WTC11 (cell line): Measurements from ENCODE around the gene KDELR1. TPM values are rescaled to one million over a fixed set of nuclear protein-coding genes. Genes with fewer than 3 reads are reported as not detected.

Experiments used
- ATAC-seq: fragments of 200-7000 bp; cut with Tn5 transposase; 2 replicates; pipeline ENCODE4 v1.10.0; 2021; ENCODE audit warnings: mild to moderate bottlenecking, moderate library complexity
- CTCF ChIA-PET: fragments of 300-600 bp; sonication (Branson Sonifier 250); formaldehyde crosslinking; loops from one replicate; lab custom pipeline; 2021; ENCODE audit warnings: antibody characterized with exemption; lab: Charles Lee
- POLR2A ChIA-PET: fragments of 350-600 bp; sonication (Branson Sonifier 250); formaldehyde crosslinking; loops from one replicate; lab custom pipeline; 2021; ENCODE audit warnings: antibody characterized with exemption; lab: Charles Lee
- DNase-seq: peaks from one replicate; pipeline ENCODE4 v3.0.0; 2021; ENCODE audit warnings: low spot score
- H3K27ac Mint-ChIP-seq: 2 replicates; pipeline ENCODE4 v1.8.0; 2021; ENCODE audit warnings: mixed read lengths
- H3K27me3 Mint-ChIP-seq: 2 replicates; pipeline ENCODE4 v1.8.0; 2021; ENCODE audit warnings: low read depth, mild to moderate bottlenecking, moderate library complexity, mixed read lengths
- H3K36me3 Mint-ChIP-seq: 2 replicates; pipeline ENCODE4 v1.8.0; 2021; ENCODE audit warnings: mixed read lengths
- H3K4me1 Mint-ChIP-seq: 2 replicates; pipeline ENCODE4 v1.8.0; 2022; ENCODE audit warnings: mixed read lengths
- H3K4me3 Mint-ChIP-seq: 2 replicates; pipeline ENCODE4 v1.8.0; 2021; ENCODE audit warnings: mild to moderate bottlenecking, moderate library complexity, mixed read lengths
- H3K9me3 Mint-ChIP-seq: 2 replicates; pipeline ENCODE4 v1.8.0; 2021; ENCODE audit warnings: mixed read lengths
- ATF3 ChIP-seq: sonication (generic); formaldehyde crosslinking; conservative IDR thresholded peaks from 2 replicates; pipeline ENCODE4 v1.8.1; 2022; ENCODE audit warnings: mild to moderate bottlenecking, missing genetic modification reagents
- CREB1 ChIP-seq: sonication (generic); formaldehyde crosslinking; IDR thresholded peaks from 2 replicates; pipeline ENCODE4 v1.8.0; 2023; ENCODE audit warnings: mild to moderate bottlenecking, missing genetic modification reagents
- CREM ChIP-seq: sonication (generic); formaldehyde crosslinking; IDR thresholded peaks from 2 replicates; pipeline ENCODE4 v1.8.1; 2022; ENCODE audit warnings: mild to moderate bottlenecking, missing genetic modification reagents, moderate library complexity
- E2F4 ChIP-seq: sonication (generic); formaldehyde crosslinking; IDR thresholded peaks from 2 replicates; pipeline ENCODE4 v1.8.1; 2022; ENCODE audit warnings: low read depth, mild to moderate bottlenecking, moderate library complexity, missing genetic modification reagents, borderline replicate concordance
- FOXP1 ChIP-seq: sonication (generic); formaldehyde crosslinking; IDR thresholded peaks from 2 replicates; pipeline ENCODE4 v1.8.0; 2022; ENCODE audit warnings: missing genetic modification reagents, mild to moderate bottlenecking, moderate library complexity, borderline replicate concordance
- GABPB1 ChIP-seq: sonication (generic); formaldehyde crosslinking; IDR thresholded peaks from 2 replicates; pipeline ENCODE4 v1.8.1; 2023; ENCODE audit warnings: mild to moderate bottlenecking, missing genetic modification reagents
- GRHL2 ChIP-seq: fragments of 250-450 bp; sonication (Bioruptor Pico); IDR thresholded peaks from 2 replicates; pipeline ENCODE4 v1.8.0; 2022; ENCODE audit warnings: mild to moderate bottlenecking, moderate library complexity; ENCODE audit not compliant: insufficient replicate concordance, severe bottlenecking
- HMGA2 ChIP-seq: fragments of 250-450 bp; sonication (Bioruptor Pico); IDR thresholded peaks from 2 replicates; pipeline ENCODE4 v1.4.0; 2021; ENCODE audit warnings: mild to moderate bottlenecking, moderate library complexity
- MAX ChIP-seq: sonication (generic); formaldehyde crosslinking; IDR thresholded peaks from 2 replicates; pipeline ENCODE4 v1.8.0; 2022; ENCODE audit warnings: mild to moderate bottlenecking, missing genetic modification reagents
- MYBL2 ChIP-seq: sonication (generic); formaldehyde crosslinking; IDR thresholded peaks from 2 replicates; pipeline ENCODE4 v1.8.1; 2023; ENCODE audit warnings: mild to moderate bottlenecking, moderate library complexity, missing genetic modification reagents
- NR1H2 ChIP-seq: sonication (generic); formaldehyde crosslinking; IDR thresholded peaks from 2 replicates; pipeline ENCODE4 v1.9.0; 2021; ENCODE audit warnings: mild to moderate bottlenecking, moderate library complexity, missing genetic modification reagents
- SMAD3 ChIP-seq: sonication (generic); formaldehyde crosslinking; IDR thresholded peaks from 2 replicates; pipeline ENCODE4 v1.8.0; 2022; ENCODE audit warnings: missing genetic modification reagents, mild to moderate bottlenecking, borderline replicate concordance
- ZNF121 ChIP-seq: sonication (generic); formaldehyde crosslinking; IDR thresholded peaks from 2 replicates; pipeline ENCODE4 v1.8.0; 2023; ENCODE audit warnings: missing genetic modification reagents
- ZNF219 ChIP-seq: sonication (generic); formaldehyde crosslinking; IDR thresholded peaks from 2 replicates; pipeline ENCODE4 v1.8.0; 2023; ENCODE audit warnings: missing genetic modification reagents, mild to moderate bottlenecking, borderline replicate concordance
- ZNF232 ChIP-seq: sonication (generic); formaldehyde crosslinking; IDR thresholded peaks from 2 replicates; pipeline ENCODE4 v1.8.0; 2022; ENCODE audit warnings: mild to moderate bottlenecking, missing genetic modification reagents
- ZNF317 ChIP-seq: sonication (generic); formaldehyde crosslinking; IDR thresholded peaks from 2 replicates; pipeline ENCODE4 v1.8.1; 2023; ENCODE audit warnings: low read depth, mild to moderate bottlenecking, moderate library complexity, missing genetic modification reagents, borderline replicate concordance
- total RNA-seq: library from RNA; stranded (reverse); gene quantifications from 3 replicates; pipeline ENCODE4 v1.2.3, GENCODE V29; 2021
- TF ChIP-seq, protein P1 (sequence below): fragments of 250-450 bp; sonication (Bioruptor Pico); IDR thresholded peaks from 2 replicates; pipeline ENCODE4 v1.9.0; 2021; ENCODE audit warnings: mild to moderate bottlenecking
- TF ChIP-seq, protein P2 (sequence below): sonication (generic); formaldehyde crosslinking; IDR thresholded peaks from 2 replicates; pipeline ENCODE4 v1.8.1; 2023; ENCODE audit warnings: mild to moderate bottlenecking, missing genetic modification reagents, borderline replicate concordance
- TF ChIP-seq, protein P3 (sequence below): sonication (generic); formaldehyde crosslinking; IDR thresholded peaks from 2 replicates; pipeline ENCODE4 v1.8.1; 2023; ENCODE audit warnings: mild to moderate bottlenecking, moderate library complexity, missing genetic modification reagents

KDELR1 gene
- total RNA-seq, 1 experiment from 2014 or later = 207 TPM

GRCh38 chr19:48365602-48366001 lies 25.7 kb downstream of the KDELR1 start:
- ATAC-seq = no peak
- Mint-ChIP-seq H3K4me3 (no peak overlapping the region), H3K27ac (no peak overlapping the region), H3K9me3 (no peaks in the 10 kb centered on the region), H3K4me1 (peaks cover 9% of the 10 kb centered on the region), H3K36me3 (peaks cover 4% of the 10 kb centered on the region; the same call in 1 of the 2 replicates), H3K27me3 (peaks cover 19% of the 10 kb centered on the region)
- CTCF ChIA-PET = interaction anchor here (1.2 to 4.8 kb wide), 2 partner anchors 26 to 44 kb away, joined by 3 to 80 read pairs; partner anchors contain the start of gene KDELR1
- DNase-seq = no peak
- no peak for TF ChIP-seq CREM (CRISPR knock-in tag)
- POLR2A ChIA-PET = interaction anchor here (2.1 kb wide), 1 partner anchor 26 kb away, joined by 15 read pairs; the partner anchor contains the start of gene KDELR1

DNA sequence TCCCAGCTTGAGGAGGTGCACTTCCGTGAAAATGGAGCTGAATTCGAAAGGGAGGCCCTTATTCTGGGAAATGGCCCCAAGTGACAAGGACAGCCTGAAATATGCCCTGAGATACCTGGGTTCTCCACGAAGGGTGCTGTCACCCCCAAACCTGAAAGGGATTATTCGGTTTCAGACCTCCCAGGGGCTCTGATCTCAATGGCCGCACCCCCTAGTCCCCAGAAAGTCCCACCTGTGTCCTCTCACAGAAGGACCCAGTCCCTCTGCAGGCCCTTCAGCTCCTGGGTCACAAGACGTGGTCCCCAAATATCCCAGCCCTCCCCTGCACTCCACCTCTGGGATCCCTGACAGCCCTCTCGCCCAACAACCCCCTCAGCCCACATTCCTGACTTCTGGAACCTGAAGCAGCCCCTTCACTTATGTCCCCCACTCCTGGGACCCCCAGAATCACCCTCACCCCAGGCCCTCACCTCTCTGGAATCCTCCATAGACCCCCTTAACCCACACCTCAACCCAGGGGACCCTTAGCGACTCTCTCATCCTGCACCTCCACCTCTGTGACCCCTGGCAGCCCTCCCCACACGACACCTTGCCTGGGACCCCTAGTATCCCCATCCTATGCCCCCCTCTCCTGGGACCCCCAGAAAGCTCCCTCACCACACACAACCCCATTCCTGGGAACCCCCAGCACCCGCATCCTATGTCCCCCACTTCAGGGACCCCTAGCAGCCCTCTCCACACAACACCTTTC lies 26.6 kb downstream of the KDELR1 start:
- ATAC-seq = no peak
- Mint-ChIP-seq H3K4me3 (peak overlapping the region; percentile 63), H3K27me3 (peaks cover 18% of the 10 kb centered on the region)
- CTCF ChIA-PET = interaction anchor here (1.0 to 4.8 kb wide), 12 partner anchors 8 to 244 kb away, joined by 3 to 80 read pairs (median 10); partner anchors contain the start of gene KDELR1
- DNase-seq = no peak
- no peak for TF ChIP-seq MYBL2
- TF ChIP-seq CREB1 = no peak
- TF ChIP-seq E2F4 = no peak
- no peak for TF ChIP-seq GRHL2 (CRISPR knock-in tag)
- no peak for TF ChIP-seq ZNF232
- no peak for TF ChIP-seq ZNF219
- no peak for TF ChIP-seq HMGA2
- no peak for TF ChIP-seq ATF3 (CRISPR knock-in tag)
- TF ChIP-seq NR1H2 (CRISPR knock-in tag) = no peak
- TF ChIP-seq, protein P1, sequence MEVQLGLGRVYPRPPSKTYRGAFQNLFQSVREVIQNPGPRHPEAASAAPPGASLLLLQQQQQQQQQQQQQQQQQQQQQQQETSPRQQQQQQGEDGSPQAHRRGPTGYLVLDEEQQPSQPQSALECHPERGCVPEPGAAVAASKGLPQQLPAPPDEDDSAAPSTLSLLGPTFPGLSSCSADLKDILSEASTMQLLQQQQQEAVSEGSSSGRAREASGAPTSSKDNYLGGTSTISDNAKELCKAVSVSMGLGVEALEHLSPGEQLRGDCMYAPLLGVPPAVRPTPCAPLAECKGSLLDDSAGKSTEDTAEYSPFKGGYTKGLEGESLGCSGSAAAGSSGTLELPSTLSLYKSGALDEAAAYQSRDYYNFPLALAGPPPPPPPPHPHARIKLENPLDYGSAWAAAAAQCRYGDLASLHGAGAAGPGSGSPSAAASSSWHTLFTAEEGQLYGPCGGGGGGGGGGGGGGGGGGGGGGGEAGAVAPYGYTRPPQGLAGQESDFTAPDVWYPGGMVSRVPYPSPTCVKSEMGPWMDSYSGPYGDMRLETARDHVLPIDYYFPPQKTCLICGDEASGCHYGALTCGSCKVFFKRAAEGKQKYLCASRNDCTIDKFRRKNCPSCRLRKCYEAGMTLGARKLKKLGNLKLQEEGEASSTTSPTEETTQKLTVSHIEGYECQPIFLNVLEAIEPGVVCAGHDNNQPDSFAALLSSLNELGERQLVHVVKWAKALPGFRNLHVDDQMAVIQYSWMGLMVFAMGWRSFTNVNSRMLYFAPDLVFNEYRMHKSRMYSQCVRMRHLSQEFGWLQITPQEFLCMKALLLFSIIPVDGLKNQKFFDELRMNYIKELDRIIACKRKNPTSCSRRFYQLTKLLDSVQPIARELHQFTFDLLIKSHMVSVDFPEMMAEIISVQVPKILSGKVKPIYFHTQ (CRISPR knock-in tag) = no peak
- no peak for TF ChIP-seq SMAD3
- no peak for TF ChIP-seq ZNF121 (CRISPR knock-in tag)
- TF ChIP-seq, all 79 proteins: peak for 0
- peaks cover 9% of the 10 kb centered on the region for H3K4me1 Mint-ChIP-seq
- H3K9me3 Mint-ChIP-seq = no peaks in the 10 kb centered on the region
- peaks cover 4% of the 10 kb centered on the region; the same call in 1 of the 2 replicates for H3K36me3 Mint-ChIP-seq
- peak overlapping the region; percentile 84 for H3K27ac Mint-ChIP-seq
- POLR2A ChIA-PET = interaction anchor here (0.6 to 2.1 kb wide), 8 partner anchors 26 to 277 kb away, joined by 3 to 15 read pairs (median 6); partner anchors contain the start of genes EMP3 and KDELR1

DNA sequence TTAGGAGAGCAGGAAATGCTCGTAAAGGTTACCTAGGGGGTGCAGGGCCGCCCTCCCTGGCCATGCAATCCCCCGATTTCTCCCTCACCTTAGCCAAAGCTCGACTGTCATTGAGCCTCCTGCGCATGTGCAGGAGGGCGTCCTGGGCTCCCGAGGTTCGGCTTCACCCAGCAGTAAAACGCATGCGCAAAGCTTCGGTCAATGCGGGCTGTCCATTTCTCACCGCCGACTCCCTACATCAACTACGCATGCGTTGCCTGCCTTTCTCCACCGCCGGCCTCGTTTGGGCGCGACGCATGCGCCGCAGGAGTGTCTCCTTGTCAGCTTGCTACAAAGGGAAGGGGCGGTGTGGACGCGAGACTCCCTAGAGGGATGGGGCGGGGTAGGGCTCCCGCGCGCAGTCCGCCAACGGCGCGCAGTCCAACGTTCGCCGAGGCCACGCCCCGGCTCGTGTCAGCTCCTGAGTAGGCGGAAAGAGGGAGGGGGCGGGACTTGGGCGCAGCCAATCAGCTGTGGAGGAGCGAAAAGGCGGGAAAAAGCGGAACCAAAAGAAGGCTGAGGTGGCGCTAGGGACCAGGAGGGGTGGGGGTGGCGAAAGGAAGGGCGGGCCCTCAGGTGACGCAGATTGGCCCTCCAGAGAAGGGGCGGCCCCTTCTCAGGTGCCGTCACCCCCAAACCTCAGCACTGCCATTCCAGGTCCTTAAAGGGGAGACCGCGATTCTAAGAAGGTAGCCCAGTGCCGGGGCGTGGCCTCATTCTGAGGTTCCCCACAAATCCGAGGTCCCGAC lies 27.3 kb downstream of the KDELR1 start, which contains the start of the genes SYNGR4 and TMEM143:
Gene SYNGR4 (plus strand): TSS at position 558 of the 788 bp plus-strand sequence. CDS start 1,476 bp downstream, outside the sequence.
Gene TMEM143 (minus strand): TSS at position 131 of the 788 bp plus-strand sequence. CDS start 20 bp downstream, at position 111.
- Mint-ChIP-seq H3K36me3 (peaks cover 4% of the 10 kb centered on the region; the same call in 1 of the 2 replicates), H3K27ac (peak within 1 kb of the TSS; percentile 97), H3K27me3 (peaks cover 18% of the 10 kb centered on the region), H3K9me3 (no peaks in the 10 kb centered on the region), H3K4me1 (peaks cover 9% of the 10 kb centered on the region), H3K4me3 (peak within 1 kb of the TSS; percentile 81)
- ChIA-PET POLR2A (interaction anchor here (0.5 to 2.1 kb wide), 13 partner anchors 13 to 536 kb away, joined by 3 to 15 read pairs (median 5); partner anchors contain the start of genes EMP3, KDELR1 and NUCB1), CTCF (interaction anchor here (0.6 to 4.8 kb wide), 33 partner anchors 9 to 294 kb away, joined by 3 to 80 read pairs (median 6); partner anchors contain the start of genes GRIN2D, GRWD1 and KDELR1)
- DNase-seq = peak; percentile 99
- ATAC-seq = peak; percentile 87
- TF ChIP-seq MAX (CRISPR knock-in tag) (peak; percentile 90; the same call in 1 of the 2 replicates), FOXP1 (CRISPR knock-in tag) (peak; percentile 15; the same call in 1 of the 2 replicates), ZNF317 (no peak), GABPB1 (CRISPR knock-in tag) (0 out of 2 replicates have a peak, but pooled peaks have one; percentile 32)
- TF ChIP-seq, protein P2, sequence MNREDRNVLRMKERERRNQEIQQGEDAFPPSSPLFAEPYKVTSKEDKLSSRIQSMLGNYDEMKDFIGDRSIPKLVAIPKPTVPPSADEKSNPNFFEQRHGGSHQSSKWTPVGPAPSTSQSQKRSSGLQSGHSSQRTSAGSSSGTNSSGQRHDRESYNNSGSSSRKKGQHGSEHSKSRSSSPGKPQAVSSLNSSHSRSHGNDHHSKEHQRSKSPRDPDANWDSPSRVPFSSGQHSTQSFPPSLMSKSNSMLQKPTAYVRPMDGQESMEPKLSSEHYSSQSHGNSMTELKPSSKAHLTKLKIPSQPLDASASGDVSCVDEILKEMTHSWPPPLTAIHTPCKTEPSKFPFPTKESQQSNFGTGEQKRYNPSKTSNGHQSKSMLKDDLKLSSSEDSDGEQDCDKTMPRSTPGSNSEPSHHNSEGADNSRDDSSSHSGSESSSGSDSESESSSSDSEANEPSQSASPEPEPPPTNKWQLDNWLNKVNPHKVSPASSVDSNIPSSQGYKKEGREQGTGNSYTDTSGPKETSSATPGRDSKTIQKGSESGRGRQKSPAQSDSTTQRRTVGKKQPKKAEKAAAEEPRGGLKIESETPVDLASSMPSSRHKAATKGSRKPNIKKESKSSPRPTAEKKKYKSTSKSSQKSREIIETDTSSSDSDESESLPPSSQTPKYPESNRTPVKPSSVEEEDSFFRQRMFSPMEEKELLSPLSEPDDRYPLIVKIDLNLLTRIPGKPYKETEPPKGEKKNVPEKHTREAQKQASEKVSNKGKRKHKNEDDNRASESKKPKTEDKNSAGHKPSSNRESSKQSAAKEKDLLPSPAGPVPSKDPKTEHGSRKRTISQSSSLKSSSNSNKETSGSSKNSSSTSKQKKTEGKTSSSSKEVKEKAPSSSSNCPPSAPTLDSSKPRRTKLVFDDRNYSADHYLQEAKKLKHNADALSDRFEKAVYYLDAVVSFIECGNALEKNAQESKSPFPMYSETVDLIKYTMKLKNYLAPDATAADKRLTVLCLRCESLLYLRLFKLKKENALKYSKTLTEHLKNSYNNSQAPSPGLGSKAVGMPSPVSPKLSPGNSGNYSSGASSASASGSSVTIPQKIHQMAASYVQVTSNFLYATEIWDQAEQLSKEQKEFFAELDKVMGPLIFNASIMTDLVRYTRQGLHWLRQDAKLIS (CRISPR knock-in tag) = no peak
- TF ChIP-seq, protein P3, sequence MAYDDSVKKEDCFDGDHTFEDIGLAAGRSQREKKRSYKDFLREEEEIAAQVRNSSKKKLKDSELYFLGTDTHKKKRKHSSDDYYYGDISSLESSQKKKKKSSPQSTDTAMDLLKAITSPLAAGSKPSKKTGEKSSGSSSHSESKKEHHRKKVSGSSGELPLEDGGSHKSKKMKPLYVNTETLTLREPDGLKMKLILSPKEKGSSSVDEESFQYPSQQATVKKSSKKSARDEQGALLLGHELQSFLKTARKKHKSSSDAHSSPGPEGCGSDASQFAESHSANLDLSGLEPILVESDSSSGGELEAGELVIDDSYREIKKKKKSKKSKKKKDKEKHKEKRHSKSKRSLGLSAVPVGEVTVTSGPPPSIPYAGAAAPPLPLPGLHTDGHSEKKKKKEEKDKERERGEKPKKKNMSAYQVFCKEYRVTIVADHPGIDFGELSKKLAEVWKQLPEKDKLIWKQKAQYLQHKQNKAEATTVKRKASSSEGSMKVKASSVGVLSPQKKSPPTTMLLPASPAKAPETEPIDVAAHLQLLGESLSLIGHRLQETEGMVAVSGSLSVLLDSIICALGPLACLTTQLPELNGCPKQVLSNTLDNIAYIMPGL (CRISPR knock-in tag) = no peak
